Right lobe of liver (tissue), 6 donors: ENCODE results near the gene CTBS. TPM values are rescaled to one million over a fixed set of nuclear protein-coding genes. Genes with fewer than 3 reads are reported as not detected.

ENCODE experiments used
- ATAC-seq, 4 donors: fragments of 200-7000 bp; cut with Tn5 transposase; one replicate each; pipeline ENCODE4 v1.9.1; 2020; ENCODE audit warnings: mild to moderate bottlenecking in 4 of 4, moderate library complexity in 4 of 4
- DNase-seq, 3 donors: peaks; one replicate each; pipeline ENCODE4 v3.0.0-alpha.2; 2020
- H3K27ac ChIP-seq, 3 donors: fragments of 200-600 bp; one replicate each; pipeline ENCODE4 v1.8.0; 2022
- H3K27me3 ChIP-seq, 2 donors: fragments of 200-600 bp; one replicate each; pipeline ENCODE4 v1.8.0; 2022
- H3K36me3 ChIP-seq, 4 donors: fragments of 200-600 bp; sonication (generic) in 1 of 4; one replicate each; pipeline versions ENCODE4 v1.5.1 to v1.8.0; 2017 to 2022; ENCODE audit warnings: control low read depth in 1 of 4
- H3K4me1 ChIP-seq, 4 donors: fragments of 200-600 bp; sonication (generic) in 1 of 4; one replicate each; pipeline versions ENCODE4 v1.5.1 to v1.8.0; 2017 to 2022; ENCODE audit warnings: control low read depth in 1 of 4
- H3K4me3 ChIP-seq, 3 donors: fragments of 200-600 bp; one replicate each; pipeline ENCODE4 v1.8.0; 2022
- H3K9me3 ChIP-seq, 4 donors: fragments of 200-600 bp; sonication (generic) in 1 of 4; one replicate each; pipeline versions ENCODE4 v1.5.1 to v1.8.0; 2017 to 2022; ENCODE audit warnings: control low read depth in 1 of 4
- POLR2A ChIP-seq: fragments of 450-650 bp; IDR thresholded peaks from one replicate; pipeline ENCODE4 v1.6.1; 2017; ENCODE audit warnings: antibody characterized with exemption, mild to moderate bottlenecking
- WGBS: methylation state at CpG from one replicate; pipeline ENCODE4 v1.1.6; 2018; ENCODE audit warnings: low coverage, low lambda C conversion rate; ENCODE audit not compliant: insufficient coverage; ENCODE audit errors: missing lambda C conversion rate; 5-methylcytosine and 5-hydroxymethylcytosine counted together
- intact Hi-C, 2 donors: fragments of 100-400 bp; cut with DNase I; formaldehyde crosslinking; loops; one replicate each; pipeline versions ENCODE4 v1.11.2 to v1.14.1; 2022
- total RNA-seq, 6 experiments: library from RNA; depleted of rRNA in 2 of 6; stranded (reverse); fragments of >200 nt in 2 of 6; fragmentation: NEBNext Ultra II Directional in 3 of 6; extraction: Animal tissue kit (Norgen Biotek cat#: 25700) in 3 of 6; gene quantifications; one replicate each; pipeline versions ENCODE4 v1.1.0 to v1.2.4, GENCODE V29; 2016 to 2023
- TF ChIP-seq, protein P1 (sequence below), 4 donors: fragments of 200-600 bp in 3 of 4; fragments of 450-650 bp in 1 of 4; IDR thresholded peaks; one replicate each; pipeline versions ENCODE4 v1.5.1 to v1.8.0; 2016 to 2022; ENCODE audit warnings: antibody characterized with exemption in 4 of 4, mild to moderate bottlenecking in 2 of 4
- donor health status: DM: no; HTN: yes; CAD: no.
- donor health status: DM: no; HTN: no; CAD: no.
- donor health status: DM: no; HTN: no; CAD: no.
- donor health status: DM: no; HTN: yes; CAD: no.
- donor health status: DM: no; HTN: yes; CAD: no.

Gene CTBS
- total RNA-seq, 6 experiments from 2014 or later = 18.9 to 29.5 (median 24.4) TPM

DNA sequence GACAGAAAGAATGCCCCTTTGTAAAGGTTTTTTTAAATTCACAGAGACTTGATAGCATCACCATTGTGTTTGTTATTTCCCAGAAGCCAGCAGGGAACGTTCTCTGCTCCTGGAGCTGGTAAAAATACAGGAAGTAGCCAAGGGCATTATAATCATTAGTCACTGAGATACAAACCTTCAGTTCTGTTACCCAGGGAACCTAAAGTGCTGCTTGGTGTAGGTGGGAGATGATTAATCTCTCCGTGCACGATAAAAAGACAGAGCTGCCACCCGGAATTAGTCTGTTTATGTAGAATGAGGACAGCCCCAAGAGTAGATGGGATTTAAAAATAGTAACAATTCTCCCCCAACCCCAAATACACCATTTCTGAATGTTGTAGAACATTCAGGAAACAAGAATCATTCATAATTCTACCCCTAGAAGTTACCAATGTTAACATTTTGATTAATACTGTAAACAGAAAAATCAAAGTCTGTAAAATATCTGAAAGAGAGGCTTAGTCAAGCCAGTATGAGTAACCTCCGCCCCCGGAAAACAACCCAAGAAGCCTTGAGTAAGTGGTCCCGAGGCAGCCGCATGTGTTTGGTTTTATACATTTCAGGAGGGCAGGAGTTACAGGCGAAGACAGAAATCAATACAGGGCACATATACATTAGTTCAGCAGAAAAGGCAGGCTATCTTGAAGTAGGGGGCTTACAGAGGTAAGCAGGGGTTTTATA, 45.3 kb upstream of the CTBS start:
- Histone ChIP-seq H3K9me3 (no peaks in the 10 kb centered on the region), H3K4me1 (no peaks in the 10 kb centered on the region), H3K27me3 (no peaks in the 10 kb centered on the region), H3K27ac (peak overlapping the region in 1 of 3 donors; percentile 8), H3K36me3 (no peaks in the 10 kb centered on the region), H3K4me3 (no peak overlapping the region)
- intact Hi-C loops = loop anchor here in 1 of 2 donors (5.0 kb wide), 1 partner anchor 177 kb away; no protein-coding TSS in a partner anchor
- no peak for TF ChIP-seq POLR2A
- TF ChIP-seq, protein P1, sequence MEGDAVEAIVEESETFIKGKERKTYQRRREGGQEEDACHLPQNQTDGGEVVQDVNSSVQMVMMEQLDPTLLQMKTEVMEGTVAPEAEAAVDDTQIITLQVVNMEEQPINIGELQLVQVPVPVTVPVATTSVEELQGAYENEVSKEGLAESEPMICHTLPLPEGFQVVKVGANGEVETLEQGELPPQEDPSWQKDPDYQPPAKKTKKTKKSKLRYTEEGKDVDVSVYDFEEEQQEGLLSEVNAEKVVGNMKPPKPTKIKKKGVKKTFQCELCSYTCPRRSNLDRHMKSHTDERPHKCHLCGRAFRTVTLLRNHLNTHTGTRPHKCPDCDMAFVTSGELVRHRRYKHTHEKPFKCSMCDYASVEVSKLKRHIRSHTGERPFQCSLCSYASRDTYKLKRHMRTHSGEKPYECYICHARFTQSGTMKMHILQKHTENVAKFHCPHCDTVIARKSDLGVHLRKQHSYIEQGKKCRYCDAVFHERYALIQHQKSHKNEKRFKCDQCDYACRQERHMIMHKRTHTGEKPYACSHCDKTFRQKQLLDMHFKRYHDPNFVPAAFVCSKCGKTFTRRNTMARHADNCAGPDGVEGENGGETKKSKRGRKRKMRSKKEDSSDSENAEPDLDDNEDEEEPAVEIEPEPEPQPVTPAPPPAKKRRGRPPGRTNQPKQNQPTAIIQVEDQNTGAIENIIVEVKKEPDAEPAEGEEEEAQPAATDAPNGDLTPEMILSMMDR (IDR thresholded peaks at IDR 0.05) = no peak
- ATAC-seq (peak; percentile 19 to 64 (median 42)), DNase-seq (no peak)
- 46% methylated on average over 7 of the region's 9 CpGs for WGBS

DNA sequence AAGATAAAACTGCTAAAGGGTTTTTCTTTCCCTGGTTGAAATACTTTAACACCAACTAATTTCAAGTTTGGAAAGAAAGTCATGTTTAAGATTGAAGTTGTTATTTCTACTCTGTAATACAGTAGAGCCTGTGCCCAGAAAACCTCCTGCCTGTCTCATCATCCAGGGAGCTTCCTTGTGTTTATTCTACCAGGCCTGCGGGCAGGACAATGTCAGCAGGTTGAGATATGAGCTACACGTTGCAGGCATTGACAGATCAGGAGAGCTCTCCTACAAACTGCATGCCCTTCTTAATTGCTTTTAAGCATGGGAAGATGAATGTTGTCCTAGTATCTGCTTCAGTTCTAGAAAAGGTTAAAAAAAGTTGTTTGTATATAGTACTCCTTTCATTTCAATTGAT, 43.1 kb upstream of the CTBS start:
- no peaks in the 10 kb centered on the region for H3K36me3 ChIP-seq
- H3K4me3 ChIP-seq = no peak overlapping the region
- no peaks in the 10 kb centered on the region for H3K27me3 ChIP-seq
- TF ChIP-seq POLR2A = no peak
- TF ChIP-seq, protein P1 (IDR thresholded peaks at IDR 0.05) = no peak
- ATAC-seq = no peak
- intact Hi-C loops = loop anchor here in 1 of 2 donors (5.0 kb wide), 1 partner anchor 175 kb away; no protein-coding TSS in a partner anchor
- no peaks in the 10 kb centered on the region for H3K9me3 ChIP-seq
- no peak overlapping the region for H3K27ac ChIP-seq
- 33% methylated on average over 1 of the region's 2 CpGs for WGBS
- H3K4me1 ChIP-seq = no peaks in the 10 kb centered on the region
- DNase-seq = no peak

DNA sequence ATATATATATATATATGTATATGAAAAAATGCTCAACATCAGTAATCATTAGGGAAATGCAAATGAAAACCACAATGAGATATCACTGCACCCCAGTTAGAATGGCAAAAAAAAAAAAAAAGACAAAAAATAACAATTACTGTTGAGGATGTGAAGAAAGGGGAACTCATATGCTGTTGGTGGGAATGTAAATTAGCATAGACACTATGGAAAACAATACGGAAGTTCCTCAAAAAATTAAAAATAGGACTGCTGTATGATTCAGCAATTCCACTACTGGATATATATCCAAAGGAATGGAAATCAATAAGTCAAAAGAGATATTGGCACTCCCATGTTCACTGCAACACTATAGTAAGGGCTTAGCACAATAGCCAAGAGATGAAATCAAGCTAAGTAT, 41.5 kb upstream of the CTBS start:
- H3K9me3 ChIP-seq = no peaks in the 10 kb centered on the region
- ATAC-seq = no peak
- H3K36me3 ChIP-seq = no peaks in the 10 kb centered on the region
- H3K27me3 ChIP-seq = no peaks in the 10 kb centered on the region
- intact Hi-C loops = loop anchor here in 1 of 2 donors (5.0 kb wide), 1 partner anchor 173 kb away; no protein-coding TSS in a partner anchor
- no peak for DNase-seq
- no peaks in the 10 kb centered on the region for H3K4me1 ChIP-seq
- 58% methylated on average over 1 of the region's 1 CpG for WGBS
- no peak overlapping the region for H3K4me3 ChIP-seq
- H3K27ac ChIP-seq = no peak overlapping the region
- TF ChIP-seq, protein P1 (IDR thresholded peaks at IDR 0.05) = no peak
- TF ChIP-seq POLR2A = no peak

DNA sequence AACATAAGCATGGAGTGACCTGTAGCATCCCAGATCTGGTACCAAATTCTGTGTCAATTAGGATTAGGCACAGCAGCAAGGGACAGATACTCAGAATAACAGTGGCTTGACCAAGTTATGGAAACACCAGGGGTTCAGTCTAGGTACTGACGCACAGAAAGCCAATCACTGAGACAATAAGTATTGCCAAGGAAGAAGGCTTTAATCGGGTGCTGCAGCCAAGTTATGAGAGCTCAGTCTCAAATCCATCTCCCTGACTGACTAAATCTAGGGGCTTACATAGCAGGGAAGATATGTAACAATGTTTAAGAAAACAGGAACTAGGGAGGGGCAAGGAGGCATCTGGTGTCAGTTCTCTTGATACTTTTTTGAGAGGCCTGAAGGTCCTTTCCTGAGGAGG, 39.6 kb upstream of the CTBS start:
- no peak overlapping the region for H3K27ac ChIP-seq
- H3K4me3 ChIP-seq = no peak overlapping the region
- H3K4me1 ChIP-seq = no peaks in the 10 kb centered on the region
- intact Hi-C loops = no loop called here
- no peaks in the 10 kb centered on the region for H3K9me3 ChIP-seq
- no peaks in the 10 kb centered on the region for H3K36me3 ChIP-seq
- TF ChIP-seq POLR2A = no peak
- TF ChIP-seq, protein P1 (IDR thresholded peaks at IDR 0.05) = no peak
- ATAC-seq (no peak), DNase-seq (no peak)
- no peaks in the 10 kb centered on the region for H3K27me3 ChIP-seq
- WGBS = 93% methylated on average over 2 of the region's 2 CpGs
